Ectodermal cell (in vitro differentiated cells): ENCODE data around the gene AEBP1.

Source experiments
- H3K27ac ChIP-seq: 2 replicates; pipeline ENCODE4 v1.7.0; 2013; ENCODE audit warnings: mild to moderate bottlenecking, low read depth, low read length; ENCODE audit not compliant: insufficient read depth, poor library complexity, severe bottlenecking
- H3K27me3 ChIP-seq: 2 replicates; pipeline ENCODE4 v1.7.0; 2013; ENCODE audit warnings: mild to moderate bottlenecking, low read length; ENCODE audit not compliant: insufficient read depth, control insufficient read depth, poor library complexity, severe bottlenecking
- H3K36me3 ChIP-seq: one replicate; pipeline ENCODE4 v1.7.0; 2013; ENCODE audit warnings: low read length; ENCODE audit not compliant: control insufficient read depth, insufficient read depth
- H3K4me1 ChIP-seq: one replicate; pipeline ENCODE4 v1.7.0; 2013; ENCODE audit warnings: low read length; ENCODE audit not compliant: control insufficient read depth, insufficient read depth
- H3K4me3 ChIP-seq: 2 replicates; pipeline ENCODE4 v1.7.0; 2013; ENCODE audit warnings: low read depth, low read length, control low read depth; ENCODE audit not compliant: insufficient read depth
- H3K9me3 ChIP-seq: 2 replicates; pipeline ENCODE4 v1.7.0; 2013; ENCODE audit warnings: mild to moderate bottlenecking, low read length, moderate library complexity; ENCODE audit not compliant: control insufficient read depth
- WGBS, 2 experiments: methylation state at CpG; one replicate each; pipeline ENCODE4 v1.1.7; 2013; ENCODE audit warnings: missing lambda C conversion rate in 2 of 2; 5-methylcytosine and 5-hydroxymethylcytosine counted together

The AEBP1 gene

DNA sequence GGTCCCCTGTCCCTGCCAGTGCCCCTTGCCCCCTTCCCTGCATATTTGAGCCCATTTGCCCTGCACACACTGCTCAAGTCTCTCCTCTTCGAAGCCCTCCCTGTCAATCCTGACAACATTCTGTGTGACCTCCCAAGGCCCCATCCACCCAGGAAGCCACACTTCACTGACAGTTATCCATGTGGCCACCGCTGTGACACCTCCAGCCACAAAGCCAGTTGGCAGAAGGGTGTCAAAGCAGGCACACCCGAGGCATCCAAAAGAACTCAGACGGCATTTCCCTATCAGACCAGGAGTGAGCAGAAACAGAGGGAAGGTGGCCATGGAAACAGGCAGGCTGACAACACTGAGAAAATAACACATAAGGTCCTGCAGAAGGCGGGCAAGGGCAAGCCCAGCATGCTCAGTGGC lies 26.5 kb upstream of the AEBP1 start:
- H3K36me3 ChIP-seq, result peaks cover 29% of the 10 kb centered on the region
- H3K4me3 ChIP-seq, result no peak overlapping the region
- no peak overlapping the region for H3K27ac ChIP-seq
- WGBS, 2 experiments, result 94 to 95% methylated on average over 5 of the region's 5 CpGs
- peaks cover 8% of the 10 kb centered on the region for H3K4me1 ChIP-seq
- no peaks in the 10 kb centered on the region for H3K27me3 ChIP-seq
- no peaks in the 10 kb centered on the region for H3K9me3 ChIP-seq

DNA sequence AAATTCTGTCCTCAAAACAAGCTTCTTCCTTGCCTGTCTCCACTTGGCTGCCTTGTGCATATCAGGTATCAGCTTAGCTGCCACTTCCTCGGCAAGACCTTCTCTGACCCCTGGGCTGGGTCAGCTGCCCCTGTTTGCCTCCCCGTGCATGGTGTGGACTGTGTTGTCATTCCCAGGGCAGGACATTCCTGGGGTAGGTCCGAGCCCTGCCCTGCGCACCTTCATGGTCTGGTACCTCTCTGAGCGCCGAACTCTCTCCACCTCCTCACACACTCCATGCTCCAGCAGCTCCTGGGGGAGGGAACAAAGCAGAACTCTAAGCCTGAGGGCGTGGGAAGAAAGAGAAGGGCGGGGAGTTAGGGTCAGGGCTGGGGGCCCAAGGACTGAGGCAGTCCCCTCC lies 25.6 kb upstream of the AEBP1 start:
- 94 to 96% methylated on average over 8 of the region's 8 CpGs for WGBS, 2 experiments
- H3K9me3 ChIP-seq, result no peaks in the 10 kb centered on the region
- H3K36me3 ChIP-seq, result peaks cover 21% of the 10 kb centered on the region
- H3K27me3 ChIP-seq, result peaks cover 3% of the 10 kb centered on the region
- H3K4me3 ChIP-seq, result no peak overlapping the region
- H3K27ac ChIP-seq, result no peak overlapping the region
- H3K4me1 ChIP-seq, result peaks cover 8% of the 10 kb centered on the region

- peaks cover 13% of the 10 kb centered on the region for H3K27me3 ChIP-seq
- no peaks in the 10 kb centered on the region for H3K9me3 ChIP-seq
- H3K4me3 ChIP-seq, result no peak overlapping the region
- peaks cover 20% of the 10 kb centered on the region for H3K36me3 ChIP-seq
- 93 to 95% methylated on average over 11 of the region's 11 CpGs for WGBS, 2 experiments
- H3K27ac ChIP-seq, result no peak overlapping the region
- H3K4me1 ChIP-seq, result peaks cover 8% of the 10 kb centered on the region
Measured at GRCh38 chr7:44079331-44080021, 24.7 kb upstream of the AEBP1 start.

DNA sequence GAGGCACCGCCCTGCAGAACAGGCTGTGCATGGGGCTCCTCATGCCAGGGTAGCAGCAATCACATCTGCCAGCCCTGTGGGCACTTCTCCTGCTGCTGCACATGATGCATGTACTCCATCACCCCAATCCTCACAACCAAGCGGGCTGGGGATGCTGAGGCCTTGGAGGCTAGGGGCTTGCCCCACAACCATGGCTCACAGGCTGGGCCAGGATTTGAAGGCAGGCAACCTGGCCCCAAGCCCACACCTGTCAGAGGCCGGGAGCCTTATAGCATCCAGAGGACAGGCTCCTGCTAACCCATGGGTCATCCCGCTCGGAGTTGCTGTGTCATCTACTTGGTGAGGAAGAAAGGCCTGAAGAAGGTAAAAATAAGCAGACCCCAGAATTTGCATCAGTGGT lies 24.0 kb upstream of the AEBP1 start:
- Histone ChIP-seq H3K27ac (no peak overlapping the region), H3K4me1 (peaks cover 8% of the 10 kb centered on the region), H3K4me3 (no peak overlapping the region), H3K27me3 (peaks cover 14% of the 10 kb centered on the region), H3K9me3 (no peaks in the 10 kb centered on the region), H3K36me3 (peaks cover 20% of the 10 kb centered on the region)
- WGBS, 2 experiments, result 92 to 97% methylated on average over 5 of the region's 5 CpGs

DNA sequence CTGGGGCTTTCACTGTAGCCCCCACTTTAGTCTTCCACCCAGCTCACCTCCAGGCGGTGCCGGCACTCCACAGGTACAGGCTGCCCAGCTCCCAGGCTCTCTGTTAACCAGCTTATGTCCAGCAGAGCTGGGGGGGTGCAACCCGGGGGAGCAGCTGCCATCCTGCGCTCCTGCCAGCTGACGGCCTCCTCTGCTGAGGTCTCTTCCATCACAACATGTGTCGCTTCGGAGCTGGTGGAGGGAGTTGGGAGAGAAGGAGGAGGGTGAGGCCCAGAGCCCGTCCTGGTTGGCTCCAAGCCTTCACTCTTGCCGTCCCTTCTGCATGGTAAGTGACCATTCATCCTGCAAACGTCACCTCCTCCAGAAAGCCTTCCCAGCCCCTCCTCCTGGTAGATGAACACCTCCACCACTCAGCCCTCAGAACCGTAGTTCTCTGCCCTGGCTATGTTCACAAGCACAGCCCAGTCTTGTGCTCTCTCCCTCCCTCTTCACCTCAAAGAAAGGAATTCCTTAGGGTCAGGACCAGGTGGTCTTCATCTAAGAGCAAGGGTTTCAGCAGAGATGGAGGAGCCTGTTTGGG lies 23.4 kb upstream of the AEBP1 start:
- Histone ChIP-seq H3K36me3 (peaks cover 20% of the 10 kb centered on the region), H3K27me3 (peaks cover 14% of the 10 kb centered on the region), H3K4me3 (no peak overlapping the region), H3K4me1 (peaks cover 8% of the 10 kb centered on the region), H3K9me3 (no peaks in the 10 kb centered on the region), H3K27ac (no peak overlapping the region)
- 93 to 96% methylated on average over 11 of the region's 11 CpGs for WGBS, 2 experiments

DNA sequence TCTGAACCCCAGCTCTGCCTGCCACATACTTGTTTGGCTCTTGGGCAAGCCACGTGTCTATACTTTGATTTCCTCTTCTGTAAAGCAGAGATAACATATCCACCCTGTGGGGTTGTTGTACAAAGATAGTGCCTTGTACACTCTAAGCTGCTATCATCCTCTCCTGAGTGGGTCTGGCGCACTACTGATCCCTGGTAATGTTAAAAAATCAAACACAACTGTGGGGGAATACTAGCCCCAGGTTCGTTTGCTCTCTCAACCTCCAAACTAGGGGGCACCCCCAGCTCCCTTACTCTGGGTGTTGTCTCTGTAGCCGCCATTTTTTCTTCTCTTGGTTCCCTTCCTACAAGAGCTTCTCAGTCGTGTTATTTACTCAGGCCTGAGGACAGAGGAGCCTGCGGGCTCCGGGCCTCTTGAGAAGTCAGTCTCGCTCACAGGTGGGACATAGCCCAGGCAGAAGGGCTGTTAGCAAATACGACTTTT lies 22.8 kb upstream of the AEBP1 start:
- Histone ChIP-seq H3K4me1 (peaks cover 8% of the 10 kb centered on the region), H3K27me3 (peaks cover 14% of the 10 kb centered on the region), H3K4me3 (peak overlapping the region; percentile 87), H3K36me3 (peaks cover 20% of the 10 kb centered on the region), H3K27ac (no peak overlapping the region), H3K9me3 (no peaks in the 10 kb centered on the region)
- WGBS, 2 experiments, result 87 to 91% methylated on average over 9 of the region's 9 CpGs

GRCh38 chr7:44082541-44083207 lies 21.5 kb upstream of the AEBP1 start:
- Histone ChIP-seq H3K27ac (no peak overlapping the region), H3K4me3 (peak overlapping the region; percentile 36)
- WGBS, 2 experiments, result 1% methylated on average over 53 to 54 of the region's 54 CpGs

GRCh38 chr7:44083796-44084195 lies 20.3 kb upstream of the AEBP1 start:
- WGBS, 2 experiments, result 90 to 92% methylated on average over 3 of the region's 3 CpGs
- peaks cover 7% of the 10 kb centered on the region for H3K36me3 ChIP-seq
- H3K27ac ChIP-seq, result no peak overlapping the region
- H3K4me1 ChIP-seq, result peaks cover 8% of the 10 kb centered on the region
- H3K4me3 ChIP-seq, result no peak overlapping the region
- no peaks in the 10 kb centered on the region for H3K9me3 ChIP-seq
- peaks cover 14% of the 10 kb centered on the region for H3K27me3 ChIP-seq

More at GRCh38 chr7:44082541-44083207, 21.5 kb upstream of the AEBP1 start:
- no peaks in the 10 kb centered on the region for H3K9me3 ChIP-seq
- peaks cover 14% of the 10 kb centered on the region for H3K27me3 ChIP-seq
- peaks cover 8% of the 10 kb centered on the region for H3K4me1 ChIP-seq
- peaks cover 17% of the 10 kb centered on the region for H3K36me3 ChIP-seq

DNA sequence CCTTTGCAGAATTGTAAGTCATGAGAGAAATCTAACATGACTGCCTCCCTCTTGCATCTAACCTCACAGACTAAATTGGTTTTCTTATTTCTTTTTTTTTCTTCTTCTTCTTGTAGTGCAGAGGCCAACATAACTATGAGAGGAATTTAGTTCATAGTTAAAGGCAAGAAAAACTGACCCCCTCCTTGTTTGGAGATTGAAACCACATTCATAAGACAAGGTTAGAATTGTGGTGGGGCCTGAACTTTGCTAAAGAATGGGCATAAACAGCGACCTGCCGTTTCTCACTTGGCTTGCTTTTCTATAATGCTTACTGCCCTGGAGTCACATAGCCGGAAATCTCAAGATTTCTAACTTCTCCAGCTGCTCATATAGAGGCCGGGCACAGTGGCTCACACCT lies 19.4 kb upstream of the AEBP1 start:
- Histone ChIP-seq H3K4me1 (peaks cover 8% of the 10 kb centered on the region), H3K27ac (no peak overlapping the region), H3K9me3 (no peaks in the 10 kb centered on the region), H3K36me3 (peaks cover 6% of the 10 kb centered on the region), H3K4me3 (no peak overlapping the region), H3K27me3 (peaks cover 14% of the 10 kb centered on the region)
- WGBS, 2 experiments, result 83 to 94% methylated on average over 4 of the region's 4 CpGs

DNA sequence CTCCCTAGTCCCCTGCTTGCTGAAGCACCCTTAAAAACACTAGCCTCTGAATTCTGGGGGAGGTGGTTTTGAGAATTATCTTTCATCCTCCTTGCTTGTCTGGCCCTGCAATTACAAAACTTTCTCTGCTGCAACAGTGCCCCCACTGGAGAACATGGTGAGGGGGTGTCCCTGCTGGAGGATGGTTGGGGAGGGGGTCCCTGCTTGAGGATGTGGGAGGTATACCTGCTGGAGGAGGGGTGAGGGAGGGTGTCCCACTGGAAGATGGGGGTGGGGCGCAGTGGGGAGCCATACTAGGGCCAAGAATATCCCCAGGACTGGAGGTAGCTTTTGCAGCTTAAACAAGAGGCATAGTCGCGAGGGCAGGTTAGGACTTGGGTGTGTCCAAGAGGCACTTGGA lies 18.6 kb upstream of the AEBP1 start:
- Histone ChIP-seq H3K36me3 (no peaks in the 10 kb centered on the region), H3K27ac (no peak overlapping the region), H3K27me3 (peaks cover 14% of the 10 kb centered on the region), H3K4me3 (no peak overlapping the region), H3K9me3 (no peaks in the 10 kb centered on the region), H3K4me1 (peaks cover 8% of the 10 kb centered on the region)
- WGBS, 2 experiments, result 78 to 81% methylated on average over 3 of the region's 3 CpGs
